HG03097 (cell line): ENCODE results near the gene DTD1.
"Not testable (repeated sequence)": the region's sequence is repeated elsewhere in the genome, so short reads cannot be mapped to it uniquely, and the experiment has no call there.

ENCODE experiments used
- ATAC-seq: cut with Tn5 transposase; IDR thresholded peaks from one replicate; pipeline ENCODE4 v1.9.1; 2021; ENCODE audit not compliant: unreplicated experiment, low FRiP score

The DTD1 gene

GRCh38 chr20:18783385-18783959 is 195.6 kb downstream of the DTD1 start:
- ATAC-seq, result no peak

- not testable (repeated sequence) for ATAC-seq
Observed at GRCh38 chr20:18787046-18787445, 199.2 kb downstream of the DTD1 start.

GRCh38 chr20:18788021-18788420 is 200.2 kb downstream of the DTD1 start:
- ATAC-seq, result no peak

GRCh38 chr20:18790787-18791186 is 202.9 kb downstream of the DTD1 start:
- ATAC-seq, result no peak

- peak; percentile 95 for ATAC-seq
Observed at GRCh38 chr20:18793625-18794427, 206.0 kb downstream of the DTD1 start.

GRCh38 chr20:18794428-18794787 is 206.6 kb downstream of the DTD1 start:
- ATAC-seq, result no peak

GRCh38 chr20:18795366-18795765 is 207.5 kb downstream of the DTD1 start:
- ATAC-seq, result no peak

- no peak for ATAC-seq
Observed at GRCh38 chr20:18796282-18796833, 208.5 kb downstream of the DTD1 start.

- no peak for ATAC-seq
Observed at GRCh38 chr20:18801516-18801915, 213.7 kb downstream of the DTD1 start.

GRCh38 chr20:18802012-18802634 is 214.3 kb downstream of the DTD1 start:
- no peak for ATAC-seq

- ATAC-seq, result no peak
Observed at GRCh38 chr20:18805881-18806280, 218.0 kb downstream of the DTD1 start.

- ATAC-seq, result no peak
Observed at GRCh38 chr20:18808712-18809111, 220.9 kb downstream of the DTD1 start.

GRCh38 chr20:18811186-18811585 is 223.3 kb downstream of the DTD1 start:
- no peak for ATAC-seq

- no peak for ATAC-seq
Observed at GRCh38 chr20:18811904-18812303, 224.1 kb downstream of the DTD1 start.

- ATAC-seq, result no peak
Observed at GRCh38 chr20:18813483-18813882, 225.6 kb downstream of the DTD1 start, which contains the start of gene SCP2D1. Gene SCP2D1, plus strand, starts transcription at chr20:18813783. Its CDS starts 33 bp downstream, at chr20:18813816.

- no peak for ATAC-seq
Observed at GRCh38 chr20:18815194-18815942, 227.5 kb downstream of the DTD1 start.
